GM18526 (cell line): ENCODE results near the gene GJC3.

Source experiments
- POLR2A ChIP-seq: IDR thresholded peaks from 3 replicates; pipeline ENCODE4 v1.6.1; 2011; ENCODE audit not compliant: insufficient read length; ENCODE audit errors: extremely low read depth

The GJC3 gene

GRCh38 chr7:99893280-99893679, 36.1 kb downstream of the GJC3 start:
- no peak for TF ChIP-seq POLR2A

DNA sequence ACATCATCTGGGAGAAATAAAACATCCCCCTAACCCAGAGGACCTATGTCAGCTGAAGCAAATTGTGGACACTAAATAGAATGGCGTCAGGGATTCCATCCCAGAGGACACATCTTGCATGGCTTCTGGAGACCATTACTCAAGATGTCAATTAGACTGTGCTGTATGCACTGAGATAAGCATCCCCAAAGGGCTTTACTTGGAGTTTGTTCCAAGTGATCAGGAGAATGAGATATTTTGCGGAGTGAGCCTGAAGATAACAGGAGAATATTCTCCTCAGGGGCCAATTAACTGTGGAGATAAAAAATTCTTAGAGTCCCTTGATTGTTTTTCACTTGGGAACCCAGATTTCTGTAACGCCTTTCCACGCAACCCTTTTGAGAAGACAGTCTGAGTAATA, 48.0 kb downstream of the GJC3 start:
- no peak for TF ChIP-seq POLR2A

DNA sequence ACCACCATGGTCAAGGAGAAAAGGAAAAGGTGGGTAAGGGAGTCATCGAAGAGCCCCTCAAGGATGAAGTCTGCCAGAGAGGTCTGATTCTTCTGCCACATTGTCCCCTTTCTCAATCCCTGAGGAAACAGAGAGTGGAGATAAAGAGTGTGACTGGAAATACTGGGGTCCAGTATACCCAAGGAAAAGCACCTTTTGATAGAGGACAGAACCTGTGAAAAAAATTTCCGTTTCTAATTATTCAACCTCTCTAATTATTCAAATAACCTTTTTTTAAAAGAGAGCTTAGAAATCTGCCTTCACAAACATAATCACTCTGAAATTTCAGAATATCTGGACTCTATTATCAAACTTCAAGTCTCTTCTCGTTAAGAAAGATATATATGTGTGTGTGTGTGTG, 52.5 kb downstream of the GJC3 start, which contains the start of gene OR2AE1:
TSS of gene OR2AE1 (minus strand) at position 101 of the 400 bp plus-strand sequence. CDS start at position 101, 0 bp downstream.
- no peak for TF ChIP-seq POLR2A

DNA sequence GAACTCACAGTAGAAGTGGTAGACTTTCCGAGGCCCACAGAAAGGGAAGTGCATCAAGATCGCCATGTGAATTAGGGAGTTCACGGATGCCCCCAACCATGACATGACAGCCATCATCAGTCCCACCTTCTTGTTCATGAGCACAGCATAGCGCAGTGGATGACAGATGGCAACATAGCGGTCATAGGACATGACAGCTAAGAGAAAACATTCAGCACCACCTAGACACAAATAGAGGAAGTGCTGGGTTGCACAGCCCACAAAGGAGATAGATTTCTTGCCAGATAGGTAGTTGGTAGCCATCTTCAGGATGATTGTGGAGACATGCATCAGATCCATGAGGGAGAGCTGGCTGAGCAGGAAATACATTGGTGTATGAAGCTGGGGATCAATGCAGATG, 52.9 kb downstream of the GJC3 start:
- TF ChIP-seq POLR2A: no peak
